Activated B cell treated with CpG ODN at 0.5 μM for 24 hours (primary cell): ENCODE data around the gene DTNA. TPM values are rescaled to one million over a fixed set of nuclear protein-coding genes. Genes with fewer than 3 reads are reported as not detected.

ENCODE experiments used
- ATAC-seq: fragments of 200-7000 bp; cut with Tn5 transposase; one replicate; pipeline ENCODE4 v1.10.0; 2021; ENCODE audit warnings: low read depth, mild to moderate bottlenecking, moderate library complexity
- CTCF ChIA-PET: fragments of 350-600 bp; sonication (Branson Sonifier 250); formaldehyde crosslinking; loops from one replicate; lab custom pipeline; 2021; ENCODE audit warnings: antibody characterized with exemption; lab: Charles Lee
- POLR2A ChIA-PET: fragments of 350-600 bp; sonication (Branson Sonifier 250); formaldehyde crosslinking; loops from one replicate; lab custom pipeline; 2021; ENCODE audit warnings: antibody characterized with exemption; lab: Charles Lee
- DNase-seq: peaks from one replicate; pipeline ENCODE4 v3.0.0; 2022
- H3K27ac Mint-ChIP-seq: one replicate; pipeline ENCODE4 v1.8.0; 2020; ENCODE audit warnings: mixed read lengths
- H3K27me3 Mint-ChIP-seq: one replicate; pipeline ENCODE4 v1.8.0; 2021; ENCODE audit warnings: mixed read lengths
- H3K36me3 Mint-ChIP-seq: one replicate; pipeline ENCODE4 v1.8.0; 2021; ENCODE audit warnings: low read depth, mixed read lengths
- H3K4me1 Mint-ChIP-seq: one replicate; pipeline ENCODE4 v1.8.0; 2021; ENCODE audit warnings: mixed read lengths
- H3K4me3 Mint-ChIP-seq: one replicate; pipeline ENCODE4 v1.8.0; 2020; ENCODE audit warnings: mild to moderate bottlenecking, mixed read lengths
- H3K9me3 Mint-ChIP-seq: one replicate; pipeline ENCODE4 v1.8.0; 2020; ENCODE audit warnings: mixed read lengths
- CTCF ChIP-seq: fragments of 200-600 bp; IDR thresholded peaks from one replicate; pipeline ENCODE4 v1.8.0; 2022; ENCODE audit warnings: antibody characterized with exemption, mild to moderate bottlenecking
- intact Hi-C: fragments of 100-400 bp; cut with micrococcal nuclease; formaldehyde crosslinking; loops from one replicate; pipeline ENCODE4 v1.15.1; 2024
- total RNA-seq: library from RNA; stranded (reverse); gene quantifications from 2 replicates; pipeline ENCODE4 v1.2.3, GENCODE V29; 2022

The DTNA gene
- total RNA-seq, 1 donor from 2014 or later = not detected

- no peaks in the 10 kb centered on the region for H3K36me3 Mint-ChIP-seq
- ATAC-seq (no peak), DNase-seq (no peak)
- no peak overlapping the region for H3K27ac Mint-ChIP-seq
- intact Hi-C loops = no loop called here
- H3K4me3 Mint-ChIP-seq = no peak overlapping the region
- no peaks in the 10 kb centered on the region for H3K4me1 Mint-ChIP-seq
- ChIA-PET CTCF (interaction anchor here (1.8 kb wide), 1 partner anchor 15 kb away, joined by 5 read pairs; no protein-coding TSS in a partner anchor), POLR2A (no interaction called here)
- no peaks in the 10 kb centered on the region for H3K9me3 Mint-ChIP-seq
- H3K27me3 Mint-ChIP-seq = peaks cover 4% of the 10 kb centered on the region
- no peak for TF ChIP-seq CTCF
These were observed 62.8 kb downstream of the DTNA start for GRCh38 chr18:34772887-34773286.

DNA sequence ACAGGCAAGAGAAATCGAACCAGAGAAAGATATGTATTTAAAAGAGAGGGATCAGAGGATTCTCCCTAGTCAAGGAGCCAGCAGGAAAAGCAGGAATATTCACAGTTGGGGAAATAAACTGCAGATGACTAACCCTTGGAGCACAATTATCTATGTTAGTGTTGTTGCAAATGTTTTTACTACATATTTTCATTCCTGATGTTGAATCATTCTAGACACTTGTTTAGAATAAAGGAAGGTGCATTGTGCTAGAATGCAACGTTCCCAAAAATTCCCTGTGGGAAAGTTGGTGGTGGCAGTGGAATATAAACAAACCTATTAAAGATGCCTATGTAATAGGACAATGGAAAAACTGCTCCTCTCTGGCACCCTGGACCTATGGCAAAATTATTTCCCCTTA, 63.3 kb downstream of the DTNA start:
- CTCF ChIA-PET = interaction anchor here (1.8 kb wide), 1 partner anchor 14 kb away, joined by 5 read pairs; no protein-coding TSS in a partner anchor
- no peak for ATAC-seq
- H3K27me3 Mint-ChIP-seq = peaks cover 4% of the 10 kb centered on the region
- no peaks in the 10 kb centered on the region for H3K4me1 Mint-ChIP-seq
- TF ChIP-seq CTCF = no peak
- no peak overlapping the region for H3K27ac Mint-ChIP-seq
- H3K4me3 Mint-ChIP-seq = no peak overlapping the region
- intact Hi-C loops = no loop called here
- H3K36me3 Mint-ChIP-seq = no peaks in the 10 kb centered on the region
- no peak for DNase-seq
- no peaks in the 10 kb centered on the region for H3K9me3 Mint-ChIP-seq
- POLR2A ChIA-PET = no interaction called here

- intact Hi-C loops = no loop called here
- TF ChIP-seq CTCF = no peak
- CTCF ChIA-PET = interaction anchor here (1.8 kb wide), 1 partner anchor 13 kb away, joined by 5 read pairs; no protein-coding TSS in a partner anchor
- no peak overlapping the region for H3K4me3 Mint-ChIP-seq
- no peaks in the 10 kb centered on the region for H3K9me3 Mint-ChIP-seq
- H3K4me1 Mint-ChIP-seq = no peaks in the 10 kb centered on the region
- H3K27me3 Mint-ChIP-seq = peaks cover 4% of the 10 kb centered on the region
- H3K27ac Mint-ChIP-seq = no peak overlapping the region
- DNase-seq = no peak
- no peaks in the 10 kb centered on the region for H3K36me3 Mint-ChIP-seq
- POLR2A ChIA-PET = no interaction called here
- no peak for ATAC-seq
These were observed 64.1 kb downstream of the DTNA start for GRCh38 chr18:34773961-34774766.

- H3K27ac Mint-ChIP-seq = no peak overlapping the region
- CTCF ChIA-PET = no interaction called here
- no peak for TF ChIP-seq CTCF
- H3K36me3 Mint-ChIP-seq = no peaks in the 10 kb centered on the region
- H3K27me3 Mint-ChIP-seq = peaks cover 2% of the 10 kb centered on the region
- POLR2A ChIA-PET = no interaction called here
- DNase-seq (no peak), ATAC-seq (no peak)
- H3K4me1 Mint-ChIP-seq = no peaks in the 10 kb centered on the region
- intact Hi-C loops = no loop called here
- H3K4me3 Mint-ChIP-seq = no peak overlapping the region
- H3K9me3 Mint-ChIP-seq = no peaks in the 10 kb centered on the region
These were observed 65.4 kb downstream of the DTNA start for GRCh38 chr18:34775461-34775860.

DNA sequence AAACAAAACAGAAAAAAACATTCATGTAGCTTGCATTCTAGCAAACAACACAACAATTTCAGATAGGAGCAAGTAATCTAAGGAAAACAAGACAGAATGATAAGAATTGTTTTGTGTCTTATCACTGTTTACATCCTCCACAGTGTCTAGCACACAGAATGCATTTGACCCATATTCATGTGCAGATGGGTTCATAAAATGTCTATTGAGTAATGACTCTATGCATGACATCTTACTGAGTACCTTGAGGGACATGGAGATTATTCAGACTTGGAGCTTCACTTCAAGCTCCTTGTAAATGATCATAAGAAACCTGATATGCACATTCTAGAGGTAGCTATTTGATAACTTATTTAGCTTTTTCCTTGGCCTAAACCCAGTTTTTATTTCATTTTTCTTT, 69.0 kb downstream of the DTNA start:
- DNase-seq = no peak
- no peaks in the 10 kb centered on the region for H3K9me3 Mint-ChIP-seq
- ChIA-PET POLR2A (no interaction called here), CTCF (no interaction called here)
- TF ChIP-seq CTCF = no peak
- H3K4me1 Mint-ChIP-seq = no peaks in the 10 kb centered on the region
- H3K4me3 Mint-ChIP-seq = no peak overlapping the region
- intact Hi-C loops = no loop called here
- H3K27ac Mint-ChIP-seq = no peak overlapping the region
- ATAC-seq = no peak
- H3K27me3 Mint-ChIP-seq = peaks cover 6% of the 10 kb centered on the region
- no peaks in the 10 kb centered on the region for H3K36me3 Mint-ChIP-seq
